LNCAP (cell line): ENCODE measurements around the gene BATF3.

Source experiments
- TF ChIP-seq, protein P1 (sequence below): fragments of 450-650 bp; IDR thresholded peaks from 2 replicates; pipeline ENCODE4 v1.5.1; 2017; ENCODE audit warnings: mild to moderate bottlenecking

Gene BATF3

DNA sequence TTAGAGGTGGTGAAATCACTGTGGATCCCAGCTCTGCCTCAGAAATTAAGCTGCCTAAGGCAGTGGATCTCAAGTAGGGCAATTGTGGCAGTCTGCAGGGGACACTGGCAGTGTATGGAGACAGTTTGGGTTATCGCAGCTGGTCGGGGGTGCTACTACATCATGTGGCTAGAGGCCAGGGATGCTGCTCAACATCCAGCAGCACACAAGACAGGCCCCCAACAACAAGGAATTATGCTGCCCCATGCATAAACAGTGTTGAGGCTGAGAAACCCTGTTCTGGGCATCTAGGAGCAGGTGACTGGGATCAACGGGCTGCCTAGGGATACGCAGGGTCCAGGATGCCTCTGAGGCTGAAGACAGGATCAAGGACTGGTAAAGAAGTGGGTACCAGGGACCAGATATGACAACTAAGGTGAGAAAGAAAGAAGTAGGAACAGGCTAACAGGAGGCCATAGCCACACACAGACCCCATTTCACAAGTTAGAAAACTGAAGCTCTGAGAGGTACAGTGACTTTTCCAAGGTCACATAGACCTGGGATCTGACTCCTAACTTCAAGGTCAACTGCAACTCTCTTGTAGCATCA lies 8.7 kb downstream of the BATF3 start:
- TF ChIP-seq, protein P1, sequence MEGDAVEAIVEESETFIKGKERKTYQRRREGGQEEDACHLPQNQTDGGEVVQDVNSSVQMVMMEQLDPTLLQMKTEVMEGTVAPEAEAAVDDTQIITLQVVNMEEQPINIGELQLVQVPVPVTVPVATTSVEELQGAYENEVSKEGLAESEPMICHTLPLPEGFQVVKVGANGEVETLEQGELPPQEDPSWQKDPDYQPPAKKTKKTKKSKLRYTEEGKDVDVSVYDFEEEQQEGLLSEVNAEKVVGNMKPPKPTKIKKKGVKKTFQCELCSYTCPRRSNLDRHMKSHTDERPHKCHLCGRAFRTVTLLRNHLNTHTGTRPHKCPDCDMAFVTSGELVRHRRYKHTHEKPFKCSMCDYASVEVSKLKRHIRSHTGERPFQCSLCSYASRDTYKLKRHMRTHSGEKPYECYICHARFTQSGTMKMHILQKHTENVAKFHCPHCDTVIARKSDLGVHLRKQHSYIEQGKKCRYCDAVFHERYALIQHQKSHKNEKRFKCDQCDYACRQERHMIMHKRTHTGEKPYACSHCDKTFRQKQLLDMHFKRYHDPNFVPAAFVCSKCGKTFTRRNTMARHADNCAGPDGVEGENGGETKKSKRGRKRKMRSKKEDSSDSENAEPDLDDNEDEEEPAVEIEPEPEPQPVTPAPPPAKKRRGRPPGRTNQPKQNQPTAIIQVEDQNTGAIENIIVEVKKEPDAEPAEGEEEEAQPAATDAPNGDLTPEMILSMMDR: no peak

DNA sequence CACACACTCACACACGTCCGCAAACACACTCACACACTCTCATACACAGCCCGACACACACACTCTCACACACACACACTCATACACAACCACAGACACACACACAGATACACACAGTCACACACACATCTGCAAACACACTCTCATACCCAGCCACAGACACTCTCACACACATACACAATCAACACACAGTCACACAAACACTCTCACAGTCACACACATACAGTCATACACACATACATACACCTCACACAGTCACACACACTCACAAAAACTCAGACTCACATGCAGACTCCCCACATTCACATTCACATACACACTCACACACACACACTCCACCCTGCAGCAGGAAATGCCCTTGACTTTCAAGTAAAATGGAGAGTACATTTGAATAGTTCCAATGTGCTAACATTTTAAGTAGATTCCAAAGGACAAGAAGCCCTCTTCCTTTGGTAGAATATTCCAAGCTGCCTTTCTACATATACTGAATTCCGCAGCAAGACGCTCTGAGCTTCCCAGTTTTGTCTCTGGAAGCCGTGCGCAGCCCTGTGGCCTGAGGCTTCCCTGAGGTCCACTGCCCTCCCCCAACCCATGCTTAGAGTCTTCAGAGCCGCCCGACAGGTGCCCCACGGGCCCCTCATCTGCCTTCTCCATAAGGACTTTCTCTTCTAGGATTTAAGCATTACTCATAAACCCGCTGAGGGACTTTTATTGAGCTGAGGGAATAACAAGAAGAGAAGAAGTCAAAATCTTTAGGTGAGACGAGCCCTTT lies 9.7 kb downstream of the BATF3 start:
- TF ChIP-seq, protein P1: no peak

DNA sequence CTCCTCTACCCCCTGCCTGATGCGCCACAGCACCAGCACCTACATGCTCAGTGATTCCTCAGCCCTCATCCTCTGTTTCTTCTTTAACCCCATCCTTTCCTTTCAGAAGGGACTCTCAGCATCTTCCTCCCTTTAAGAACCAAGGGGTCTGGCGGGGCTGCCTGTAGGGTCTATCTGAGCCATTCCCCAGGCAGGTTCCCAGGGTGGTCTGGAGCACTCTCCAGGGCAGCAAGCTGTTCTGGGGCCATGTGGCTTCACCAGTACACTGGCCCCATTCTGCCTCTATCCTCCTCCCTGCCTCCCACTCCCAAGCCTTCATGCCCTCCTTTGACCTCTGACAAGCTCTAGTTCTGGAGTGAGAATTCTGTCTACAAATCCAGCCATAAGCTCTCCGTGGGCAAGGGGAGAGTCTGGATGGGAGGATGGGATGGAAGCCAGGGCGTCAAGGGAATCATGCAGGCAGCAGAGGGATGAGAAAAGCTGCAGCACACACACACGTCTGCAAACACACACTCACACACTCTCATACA lies 10.4 kb downstream of the BATF3 start:
- TF ChIP-seq, protein P1: no peak

DNA sequence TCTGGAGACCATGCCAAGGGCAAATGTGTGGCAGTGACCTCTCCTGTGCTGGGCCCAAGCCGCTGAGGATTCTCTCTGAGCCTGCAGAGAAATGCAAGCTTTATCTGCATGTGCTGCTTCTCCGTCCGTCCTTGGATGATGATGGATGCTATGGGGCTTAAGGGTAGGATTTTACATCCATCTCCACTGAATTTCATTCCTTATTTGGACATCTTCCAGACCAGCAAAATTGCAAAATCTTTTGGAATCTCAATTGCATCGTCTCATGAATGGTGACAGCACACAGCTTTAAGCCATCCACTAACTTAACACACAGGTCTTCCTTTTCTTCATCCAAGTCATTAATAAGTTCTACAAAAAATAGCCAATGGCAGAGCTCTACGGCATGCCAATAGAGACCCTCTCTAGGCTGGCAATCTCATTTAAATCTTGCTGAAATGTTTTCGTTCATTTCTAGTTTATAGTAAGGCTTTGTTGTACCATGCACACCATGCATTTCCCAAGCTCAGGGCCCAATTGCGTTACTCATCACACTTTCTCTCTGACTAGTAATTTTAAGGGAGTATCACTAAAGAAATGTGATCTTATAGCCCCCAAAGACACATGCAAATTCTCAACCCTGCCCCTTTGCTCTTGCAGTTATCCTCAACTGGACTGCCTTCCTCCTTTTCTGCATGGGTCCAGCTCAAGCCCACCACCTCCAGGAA lies 11.1 kb downstream of the BATF3 start:
- TF ChIP-seq, protein P1: no peak

DNA sequence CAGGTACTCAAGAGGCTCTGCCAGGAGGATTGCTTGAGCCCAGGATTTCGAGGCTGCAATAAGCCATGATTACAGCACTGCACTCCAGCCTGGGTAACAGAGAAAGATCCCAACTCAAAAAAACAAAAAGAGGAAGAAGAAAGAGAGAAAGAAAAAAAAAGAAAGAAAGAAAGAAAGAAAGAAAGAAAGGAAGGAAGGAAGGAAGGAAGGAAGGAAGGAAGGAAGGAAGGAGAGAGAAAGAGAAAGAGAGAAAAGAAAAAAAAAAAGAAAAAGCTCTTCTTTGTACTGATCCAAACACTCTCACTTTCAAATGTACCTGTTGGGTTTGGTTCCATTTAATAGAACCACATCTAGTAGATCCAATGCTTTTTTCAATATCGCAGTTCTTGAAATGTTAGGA lies 11.8 kb downstream of the BATF3 start:
- TF ChIP-seq, protein P1: no peak

DNA sequence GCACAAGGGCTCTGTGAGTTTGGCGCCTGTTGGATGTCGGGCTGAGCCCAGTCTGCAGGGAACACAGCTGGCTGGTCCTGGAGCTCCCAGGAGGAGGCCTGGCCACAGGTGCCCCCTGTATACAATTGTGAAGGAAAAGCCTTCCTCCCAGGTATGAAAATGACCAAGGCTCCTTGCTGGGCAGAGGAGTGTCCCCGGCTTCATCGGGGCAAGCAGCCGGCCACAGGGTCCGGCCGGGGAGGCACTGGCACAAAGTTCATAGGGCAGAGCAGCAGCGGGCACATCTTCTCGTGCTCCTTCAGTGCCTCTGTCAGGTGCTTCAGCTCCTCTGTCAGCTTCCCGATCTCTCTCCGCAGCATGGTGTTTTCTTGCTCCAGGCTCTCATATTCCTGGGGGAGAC lies 13.0 kb downstream of the BATF3 start:
- TF ChIP-seq, protein P1: no peak

DNA sequence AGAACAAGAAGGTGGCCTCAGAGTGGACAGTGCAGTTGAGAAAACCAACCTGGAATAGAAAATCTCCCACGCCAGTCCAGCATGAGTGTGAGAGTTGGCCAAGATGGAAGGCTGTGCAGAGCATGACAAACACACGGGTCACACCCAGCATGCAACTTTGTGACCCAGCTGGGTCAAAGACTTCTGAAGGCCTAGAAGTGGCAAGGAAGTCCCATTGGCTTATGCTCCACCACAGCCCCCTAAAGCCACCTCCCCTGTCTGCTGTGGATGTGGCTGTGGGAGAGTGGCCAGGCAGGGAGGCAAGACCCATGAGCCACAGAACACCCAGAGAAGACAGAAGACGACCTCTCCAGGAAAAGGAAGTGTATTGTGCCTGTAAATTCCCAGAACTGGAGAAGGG lies 13.6 kb downstream of the BATF3 start:
- TF ChIP-seq, protein P1: no peak
